Activated naive CD4-positive, alpha-beta T cell treated with anti-CD3 and anti-CD28 coated beads, Interleukin-2, amount 50 U/mL, for 72 hours (primary cell): ENCODE results near the gene ITGB2. TPM values are rescaled to one million over a fixed set of nuclear protein-coding genes. Genes with fewer than 3 reads are reported as not detected.

Experiments used
- ATAC-seq, 2 donors: fragments of 150-1000 bp; cut with Tn5 transposase; 2 replicates each; pipeline ENCODE4 v1.10.0; 2021; ENCODE audit warnings: mild to moderate bottlenecking in 2 of 2, moderate library complexity in 2 of 2
- DNase-seq, 2 donors: peaks; one replicate each; pipeline ENCODE4 v3.0.0; 2021 to 2022; ENCODE audit warnings: low spot score in 2 of 2
- H3K27ac Mint-ChIP-seq, 2 donors: one replicate each; pipeline ENCODE4 v1.8.0; 2022; ENCODE audit warnings: mild to moderate bottlenecking in 2 of 2, mixed read lengths in 2 of 2
- H3K36me3 Mint-ChIP-seq, 2 donors: one replicate each; pipeline ENCODE4 v1.8.0; 2022; ENCODE audit warnings: mixed read lengths in 2 of 2
- H3K9me3 Mint-ChIP-seq, 2 donors: one replicate each; pipeline ENCODE4 v1.8.0; 2022; ENCODE audit warnings: mixed read lengths in 2 of 2
- total RNA-seq, 2 donors: library from RNA; stranded (reverse); gene quantifications; one replicate each; pipeline ENCODE4 v1.2.3, GENCODE V29; 2022

Gene ITGB2
- total RNA-seq, 2 donors from 2014 or later: 151 to 272 TPM

DNA sequence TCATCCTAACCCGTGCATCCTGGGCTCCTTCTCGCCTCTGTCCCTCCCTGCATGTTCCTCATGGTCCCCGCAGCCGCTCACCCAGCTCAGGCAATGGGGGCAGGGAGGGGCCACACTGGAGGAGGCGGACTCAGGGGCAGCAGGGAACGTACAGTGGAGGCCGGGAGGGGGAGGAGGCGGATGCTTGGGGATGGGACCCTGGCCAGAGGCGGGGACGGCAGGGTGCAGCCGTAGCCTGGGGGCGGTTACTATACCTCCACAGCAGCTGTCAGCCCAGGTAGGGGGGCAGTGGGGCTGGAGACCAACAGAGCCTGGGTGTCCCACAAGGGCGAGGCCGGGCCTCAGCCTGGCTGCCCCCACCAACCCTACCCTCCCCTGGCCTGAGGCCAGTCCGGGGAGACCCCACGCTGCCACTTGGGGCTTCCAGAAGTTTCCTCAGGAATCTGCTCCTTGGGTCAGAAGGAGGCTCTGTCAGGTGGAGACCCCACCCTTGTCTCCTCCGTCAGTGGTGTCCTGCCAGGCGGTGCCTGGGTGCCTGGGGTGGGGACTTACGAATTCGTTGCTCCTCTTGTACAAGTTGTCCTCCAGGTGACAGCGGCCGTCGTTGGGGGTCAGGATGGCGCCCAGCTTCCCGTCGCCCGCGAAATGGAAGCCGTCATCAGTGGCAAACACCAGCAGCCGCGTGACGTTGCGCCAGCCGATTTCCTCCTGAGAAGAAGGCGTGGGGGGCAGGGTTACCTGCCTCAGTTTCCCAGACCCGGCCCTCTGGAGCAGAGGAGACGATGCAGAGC, 20.7 kb downstream of the ITGB2 start:
- H3K36me3 Mint-ChIP-seq: peaks cover 35% of the 10 kb centered on the region in 2 donors
- H3K27ac Mint-ChIP-seq: peak overlapping the region; percentile 43 to 86
- ATAC-seq (no peak), DNase-seq (no peak)
- H3K9me3 Mint-ChIP-seq: peaks cover 0 to 5% of the 10 kb centered on the region in 2 donors

DNA sequence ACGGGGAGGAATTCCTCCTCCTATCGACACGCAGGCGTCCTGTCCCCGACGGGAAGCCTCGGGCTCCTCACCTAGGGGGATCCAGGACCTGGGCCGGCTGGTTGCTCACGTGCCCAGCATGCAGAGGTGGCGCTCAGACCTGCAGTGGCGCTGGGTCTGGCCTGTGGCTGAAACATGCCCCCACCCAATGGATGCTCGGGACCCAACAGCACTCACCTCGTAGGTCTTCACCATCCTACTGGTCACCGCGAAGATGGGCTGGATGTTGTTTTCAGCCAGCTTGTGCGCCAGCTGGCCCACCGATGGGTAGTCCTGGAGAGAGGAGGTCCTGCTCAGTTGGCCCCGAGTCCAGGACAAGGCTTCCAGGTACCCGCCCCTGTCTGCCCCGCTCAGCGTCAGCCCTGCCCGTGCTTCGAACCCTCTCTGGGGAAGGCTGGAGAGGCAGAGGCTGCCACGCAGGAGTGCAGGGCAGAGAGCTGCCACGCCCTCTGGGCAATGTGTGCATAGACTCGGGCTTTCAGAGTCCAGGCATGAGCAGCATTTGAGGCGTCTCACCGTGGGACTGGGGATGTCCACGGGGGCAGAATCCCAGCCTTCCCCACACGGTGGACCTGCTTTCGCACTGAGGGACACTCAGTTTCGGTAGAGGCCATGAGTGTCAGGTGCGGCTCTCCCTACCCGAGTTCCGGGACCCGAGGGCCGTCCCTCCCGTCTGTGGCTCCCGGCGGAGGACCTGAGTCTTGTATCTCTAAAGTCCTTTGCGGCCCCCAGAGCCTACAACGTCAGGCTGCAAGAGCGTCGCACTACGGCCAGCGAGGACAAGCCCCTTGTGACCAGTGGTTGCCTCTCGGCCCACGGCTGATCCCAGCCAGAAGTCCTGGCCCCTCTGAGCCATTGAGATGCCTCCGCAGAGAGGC, 21.6 kb downstream of the ITGB2 start:
- ATAC-seq: no peak
- Mint-ChIP-seq H3K9me3 (peaks cover 0 to 5% of the 10 kb centered on the region in 2 donors), H3K27ac (no peak overlapping the region), H3K36me3 (peaks cover 28 to 29% of the 10 kb centered on the region in 2 donors)
- no peak for DNase-seq

DNA sequence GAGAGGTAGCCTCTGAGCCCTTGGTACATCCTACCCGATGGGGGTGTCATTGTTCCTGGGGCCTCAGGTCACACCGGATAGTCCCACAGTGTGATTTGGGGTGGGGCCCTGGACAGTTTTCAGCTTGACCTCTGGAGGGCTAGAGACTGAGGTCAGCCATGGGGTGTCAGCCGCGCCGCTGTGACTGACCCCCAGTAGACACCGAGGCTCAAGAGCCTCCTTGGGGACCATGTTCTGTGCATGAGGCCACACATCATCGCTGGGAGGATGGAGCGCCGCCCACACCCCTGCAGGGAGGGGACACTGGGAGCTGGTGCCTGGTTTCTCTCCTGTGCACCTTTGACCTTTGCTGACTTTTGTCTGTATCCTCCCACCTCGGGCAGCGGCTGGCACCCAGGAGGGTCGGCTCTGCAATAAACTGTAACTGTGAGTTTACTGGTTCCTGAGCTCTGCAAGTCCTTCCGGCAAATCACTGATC, 22.6 kb downstream of the ITGB2 start:
- ATAC-seq: no peak
- Mint-ChIP-seq H3K27ac (peak overlapping the region; percentile 25 to 50), H3K9me3 (peaks cover 0 to 4% of the 10 kb centered on the region in 2 donors), H3K36me3 (peaks cover 21 to 26% of the 10 kb centered on the region in 2 donors)
- DNase-seq: no peak

DNA sequence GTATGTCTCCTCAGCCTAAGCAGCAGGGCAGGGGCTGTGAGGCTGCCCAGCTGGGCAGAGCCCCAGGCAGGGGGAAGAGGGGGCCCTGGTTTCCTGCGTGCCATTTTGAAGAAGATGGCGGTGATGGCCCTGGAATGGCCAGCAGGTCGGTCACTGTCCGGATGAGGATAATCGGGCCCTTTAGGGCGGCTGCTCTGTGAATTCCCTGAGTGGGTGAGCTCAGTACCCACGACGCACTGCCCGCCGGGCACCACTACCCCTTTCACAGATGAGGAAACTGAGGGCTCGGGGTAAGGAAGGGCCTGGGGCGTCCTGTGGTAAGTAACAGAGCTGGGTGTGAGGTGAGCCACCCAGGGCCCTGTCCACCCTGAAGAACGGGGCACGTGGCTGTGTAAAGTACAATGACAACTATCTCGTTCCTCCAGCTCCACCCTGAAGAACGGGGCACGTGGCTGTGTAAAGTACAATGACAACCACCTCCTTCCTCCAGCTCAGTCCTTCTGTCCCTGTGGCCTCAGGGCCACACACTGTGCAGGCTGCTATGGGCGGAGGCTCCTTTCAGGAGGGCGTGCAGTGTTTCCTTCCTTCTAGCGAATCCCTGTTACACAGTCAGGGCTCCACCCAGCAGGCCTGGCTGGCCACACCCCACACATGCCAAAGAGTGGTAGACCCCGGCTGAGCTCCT, 23.2 kb downstream of the ITGB2 start:
- DNase-seq (no peak), ATAC-seq (peak in 1 of 2 donors; percentile 16)
- H3K9me3 Mint-ChIP-seq: no peaks in the 10 kb centered on the region
- H3K36me3 Mint-ChIP-seq: peaks cover 15 to 20% of the 10 kb centered on the region in 2 donors
- H3K27ac Mint-ChIP-seq: peak overlapping the region in 1 of 2 donors; percentile 25

DNA sequence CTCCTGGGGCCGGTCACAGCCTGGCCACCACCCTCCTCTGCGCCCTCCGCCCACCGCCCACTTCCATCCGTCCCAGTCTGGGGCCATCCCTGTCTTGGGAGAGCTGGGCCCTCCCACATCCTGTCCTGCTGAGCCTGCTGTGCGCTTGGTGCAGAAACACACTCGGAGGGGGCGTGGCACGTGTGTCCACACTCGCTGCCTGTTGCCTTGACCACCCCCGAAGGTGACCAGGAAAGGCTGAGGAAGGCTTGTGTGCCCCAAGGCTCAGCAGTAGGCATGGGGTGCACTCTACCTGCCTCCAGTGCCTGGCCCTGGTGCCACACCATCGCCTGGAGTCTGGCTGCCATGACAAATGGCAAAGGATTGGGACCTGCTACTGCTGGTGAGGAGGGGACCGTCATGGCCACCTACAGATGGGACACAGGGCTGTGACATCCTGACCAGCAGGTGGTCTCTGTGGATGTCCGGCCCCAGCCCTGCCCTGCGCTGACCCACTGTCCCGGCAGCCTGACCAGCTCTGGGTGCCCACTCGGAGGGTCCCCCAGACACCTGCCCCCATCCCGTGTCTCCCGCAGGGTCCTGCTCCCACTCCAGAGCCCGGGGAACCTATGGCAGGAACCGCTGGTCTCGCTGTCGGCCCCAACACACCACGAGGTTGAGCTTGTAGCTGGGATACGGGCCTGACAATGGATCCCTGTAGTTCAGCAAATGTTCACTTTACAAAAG, 24.0 kb downstream of the ITGB2 start:
- Mint-ChIP-seq H3K27ac (peak overlapping the region in 1 of 2 donors; percentile 44), H3K36me3 (peaks cover 7 to 12% of the 10 kb centered on the region in 2 donors), H3K9me3 (no peaks in the 10 kb centered on the region)
- DNase-seq: no peak
- ATAC-seq: no peak

DNA sequence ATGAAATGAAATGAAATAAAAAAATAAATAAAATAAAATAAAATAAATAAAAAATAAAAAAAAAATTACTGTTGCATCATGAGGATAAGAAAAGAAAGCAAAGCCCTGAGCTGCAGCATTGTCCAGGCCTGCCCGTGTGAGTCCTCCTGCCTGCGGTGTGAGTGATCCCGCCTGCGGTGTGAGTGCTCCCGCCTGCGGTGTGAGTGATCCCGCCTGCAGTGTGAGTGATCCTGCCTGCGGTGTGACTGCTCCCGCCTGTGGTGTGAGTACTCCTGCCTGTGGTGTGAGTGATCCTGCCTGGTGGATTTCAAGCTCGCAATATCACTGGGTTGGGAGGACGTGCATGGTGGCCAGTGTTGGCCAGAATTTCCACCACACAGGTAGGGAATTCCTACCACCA, 24.8 kb downstream of the ITGB2 start:
- Mint-ChIP-seq H3K27ac (peak overlapping the region in 1 of 2 donors; percentile 79), H3K36me3 (peaks cover 4 to 12% of the 10 kb centered on the region in 2 donors)

DNA sequence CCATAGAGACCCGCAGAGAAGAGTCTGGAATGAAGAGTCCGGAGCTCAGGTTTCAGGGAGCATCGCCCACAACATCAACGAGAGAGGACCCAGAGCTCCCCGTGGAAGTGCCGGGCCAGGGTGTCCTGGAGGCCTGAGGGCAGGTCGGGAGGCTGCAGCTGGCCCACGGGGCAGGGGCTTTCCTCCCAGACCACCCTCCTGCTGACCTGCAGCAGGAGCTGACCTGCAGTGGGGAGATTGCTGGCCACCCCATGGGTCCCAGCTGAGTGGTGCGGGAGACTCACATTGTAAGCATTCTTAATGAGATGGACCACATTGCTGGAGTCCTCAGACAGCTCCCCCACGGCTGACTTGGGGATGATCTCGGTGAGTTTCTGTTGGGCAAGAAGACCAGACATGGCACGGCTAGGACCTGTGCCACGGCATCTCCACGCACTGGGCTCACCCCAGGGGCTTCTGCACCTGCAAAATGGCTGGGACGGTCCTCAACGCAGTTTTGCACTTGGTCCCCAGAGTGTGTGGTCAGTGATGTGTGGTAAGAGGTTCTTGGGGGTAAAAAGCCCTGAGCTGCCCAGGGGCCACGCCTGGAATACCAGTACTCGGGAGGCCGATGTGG, 25.9 kb downstream of the ITGB2 start:
- H3K27ac Mint-ChIP-seq: peak overlapping the region; percentile 3 to 77

More for the DNA sequence above, 24.8 kb downstream of the ITGB2 start:
- ATAC-seq: no peak
- no peak for DNase-seq
- H3K9me3 Mint-ChIP-seq: no peaks in the 10 kb centered on the region

GRCh38 chr21:44893948-44894656, 26.6 kb downstream of the ITGB2 start:
- no peaks in the 10 kb centered on the region for H3K9me3 Mint-ChIP-seq
- DNase-seq: no peak
- peaks cover 4% of the 10 kb centered on the region in 2 donors for H3K36me3 Mint-ChIP-seq
- ATAC-seq: no peak
- peak overlapping the region; percentile 3 to 11 for H3K27ac Mint-ChIP-seq

More for the DNA sequence above, 25.9 kb downstream of the ITGB2 start:
- no peaks in the 10 kb centered on the region for H3K9me3 Mint-ChIP-seq
- no peak for DNase-seq
- ATAC-seq: no peak
- peaks cover 4% of the 10 kb centered on the region in 2 donors for H3K36me3 Mint-ChIP-seq

DNA sequence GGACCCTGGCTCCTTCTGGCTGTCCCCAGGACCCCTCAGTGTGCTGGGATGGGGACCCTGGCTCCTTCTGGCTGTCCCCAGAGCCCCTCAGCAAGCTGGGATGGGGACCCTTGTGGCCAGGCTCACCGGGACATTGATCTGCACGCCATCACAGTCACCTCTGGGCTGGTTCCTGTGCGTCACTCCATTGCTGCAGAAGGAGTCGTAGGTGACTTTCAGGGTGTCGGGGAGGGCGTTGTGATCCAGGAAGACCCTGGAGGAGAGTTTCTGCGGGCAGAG, 27.5 kb downstream of the ITGB2 start:
- Mint-ChIP-seq H3K36me3 (peaks cover under 1% of the 10 kb centered on the region in 2 donors), H3K9me3 (no peaks in the 10 kb centered on the region), H3K27ac (peak overlapping the region; percentile 11 to 39)
- ATAC-seq: peak in 1 of 2 donors; percentile 19
- DNase-seq: no peak

DNA sequence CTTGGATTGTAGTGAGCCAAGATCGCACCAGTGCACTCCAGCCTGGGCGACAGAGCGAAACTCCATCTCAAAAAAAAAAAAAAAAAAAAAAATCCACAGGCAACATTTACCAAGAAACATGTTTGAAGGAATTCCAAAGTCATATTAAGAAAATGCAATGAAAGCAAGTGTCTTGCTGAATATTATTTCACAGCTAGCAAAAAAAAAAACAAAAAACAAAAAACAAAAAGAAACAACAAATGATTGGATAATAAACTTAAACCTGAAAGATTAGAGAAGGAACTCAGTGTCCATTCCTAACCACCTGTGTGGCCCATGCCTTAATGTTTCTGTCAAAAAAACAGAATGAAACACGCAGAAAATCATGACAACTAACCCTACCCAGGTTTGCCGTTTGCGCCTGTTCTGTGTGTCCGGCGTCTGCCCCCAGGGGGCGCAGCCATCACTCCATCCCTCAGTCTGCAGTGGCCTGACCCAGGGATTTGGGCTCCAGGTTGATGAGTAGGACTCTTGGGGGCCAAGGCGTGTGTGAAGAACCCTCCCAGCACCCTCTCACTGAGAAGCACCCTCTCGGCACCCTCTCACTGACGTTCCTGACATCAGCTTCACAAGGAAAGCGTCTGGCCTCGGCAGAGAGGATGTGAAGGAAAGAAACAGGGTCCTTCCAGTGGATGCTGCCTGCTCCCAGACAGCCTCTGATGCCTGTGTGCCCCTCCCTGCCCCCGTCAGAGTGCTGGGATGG, 28.0 kb downstream of the ITGB2 start:
- ATAC-seq (peak; percentile 74 to 88), DNase-seq (peak; percentile 79 to 83)
- peaks cover 0 to under 1% of the 10 kb centered on the region in 2 donors for H3K36me3 Mint-ChIP-seq
- peak overlapping the region; percentile 39 to 44 for H3K27ac Mint-ChIP-seq
- no peaks in the 10 kb centered on the region for H3K9me3 Mint-ChIP-seq

GRCh38 chr21:44892095-44892494, 28.6 kb downstream of the ITGB2 start:
- Mint-ChIP-seq H3K27ac (peak overlapping the region; percentile 39 to 44), H3K9me3 (no peaks in the 10 kb centered on the region), H3K36me3 (peaks cover 0 to 7% of the 10 kb centered on the region in 2 donors)
- DNase-seq (no peak), ATAC-seq (no peak)

GRCh38 chr21:44891631-44892031, 29.1 kb downstream of the ITGB2 start:
- H3K27ac Mint-ChIP-seq: no peak overlapping the region
- DNase-seq (no peak), ATAC-seq (no peak)
- peaks cover 0 to 12% of the 10 kb centered on the region in 2 donors for H3K36me3 Mint-ChIP-seq
- no peaks in the 10 kb centered on the region for H3K9me3 Mint-ChIP-seq

- Mint-ChIP-seq H3K9me3 (no peaks in the 10 kb centered on the region), H3K27ac (peak overlapping the region in 1 of 2 donors; percentile 60), H3K36me3 (peaks cover 0 to 17% of the 10 kb centered on the region in 2 donors)
- no peak for DNase-seq
- no peak for ATAC-seq
Measured at GRCh38 chr21:44890961-44891541, 29.6 kb downstream of the ITGB2 start.

DNA sequence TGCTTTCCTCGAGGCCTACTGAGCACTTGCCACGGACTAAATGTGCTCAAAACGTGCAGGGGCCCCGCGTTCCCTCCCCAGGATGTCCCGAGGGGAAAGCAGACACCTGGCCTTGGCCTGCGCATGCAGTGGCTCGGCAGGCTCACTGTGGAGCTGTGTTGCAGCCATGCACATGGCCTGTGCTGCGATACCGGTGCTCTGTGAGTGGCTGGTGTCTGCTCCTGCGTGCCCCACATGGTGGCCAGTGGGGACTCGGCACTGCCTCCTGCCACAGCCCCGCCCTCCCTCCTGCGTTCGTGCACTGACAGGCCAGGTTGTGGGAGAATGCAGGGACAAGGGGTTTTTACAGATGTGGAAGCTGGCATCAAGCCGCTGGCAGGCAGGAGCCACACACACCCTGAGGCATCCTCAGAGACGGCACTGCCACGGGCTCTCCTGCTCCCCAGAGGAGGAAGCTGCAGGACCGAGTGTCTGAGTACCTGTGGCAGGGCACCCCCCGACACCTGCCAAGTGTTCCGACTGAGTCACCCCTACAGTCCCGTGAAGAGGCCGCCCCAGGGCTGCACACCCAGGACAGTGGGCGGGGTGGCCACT, 30.3 kb downstream of the ITGB2 start:
- DNase-seq (no peak), ATAC-seq (no peak)
- Mint-ChIP-seq H3K9me3 (no peaks in the 10 kb centered on the region), H3K36me3 (peaks cover 0 to 24% of the 10 kb centered on the region in 2 donors), H3K27ac (no peak overlapping the region)
